Loucy (cell line): ENCODE measurements around the gene IER3.

Source experiments
- CTCF ChIP-seq: fragments of 200-600 bp; sonication (generic); conservative IDR thresholded peaks from 2 replicates; pipeline ENCODE4 v1.5.1; 2014; ENCODE audit warnings: mild to moderate bottlenecking, antibody characterized with exemption, low read length
- EZH2phosphoT487 ChIP-seq: fragments of 200-600 bp; IDR thresholded peaks from 2 replicates; pipeline ENCODE4 v1.6.1; 2018; ENCODE audit warnings: antibody characterized with exemption, mild to moderate bottlenecking, moderate library complexity, borderline replicate concordance

- TF ChIP-seq CTCF (no peak), EZH2phosphoT487 (no peak)
Observed at GRCh38 chr6:30761791-30762429, 17.6 kb upstream of the IER3 start.
